HG02610 (cell line): ENCODE measurements around the gene ANO2.

Experiments
- ATAC-seq: cut with Tn5 transposase; IDR thresholded peaks from one replicate; pipeline ENCODE4 v1.9.1; 2021; ENCODE audit warnings: mild to moderate bottlenecking, moderate library complexity; ENCODE audit not compliant: unreplicated experiment

ANO2 gene

DNA sequence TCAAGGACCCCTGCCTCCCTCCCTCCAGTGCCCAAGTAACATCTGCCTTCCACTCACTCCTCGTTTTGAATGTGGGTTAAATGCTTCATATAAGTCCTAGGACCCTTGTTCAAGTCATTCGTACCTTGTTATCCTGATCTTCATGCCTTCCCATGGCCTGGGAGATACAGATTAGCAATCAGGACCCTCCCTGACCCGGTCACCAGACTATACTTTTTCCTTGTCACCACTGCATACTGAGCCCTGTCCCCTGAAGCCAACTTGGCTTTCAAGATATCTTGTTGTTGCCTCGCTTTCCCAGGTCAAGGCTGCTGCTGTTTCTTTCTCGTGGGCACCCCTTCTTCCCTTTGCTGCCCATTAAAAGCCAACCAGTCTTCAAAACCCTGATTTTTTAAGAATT is 208.5 kb downstream of the ANO2 start:
- no peak for ATAC-seq

- no peak for ATAC-seq
Measured at GRCh38 chr12:5736016-5736415, 209.0 kb downstream of the ANO2 start.

DNA sequence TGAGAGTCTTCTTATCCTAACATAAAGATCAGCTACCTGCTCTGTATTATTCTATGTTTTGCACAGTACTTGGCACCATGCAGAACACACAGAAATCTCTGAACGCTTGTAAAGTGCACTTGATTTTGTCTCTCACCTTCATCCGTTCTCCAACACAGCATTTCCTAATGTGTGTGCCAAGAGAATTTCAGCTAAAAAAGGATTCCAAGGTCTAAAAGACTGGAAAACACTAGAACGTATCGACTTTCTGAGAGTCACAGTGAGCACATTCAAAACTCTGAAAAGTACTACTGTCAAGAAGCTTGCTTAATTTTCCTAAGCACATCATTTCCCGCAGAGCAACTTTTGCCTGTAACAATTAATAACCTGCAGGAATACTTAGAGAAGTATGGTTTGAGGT is 211.1 kb downstream of the ANO2 start:
- no peak for ATAC-seq

GRCh38 chr12:5733136-5733755 is 211.8 kb downstream of the ANO2 start:
- no peak for ATAC-seq

- ATAC-seq: no peak
Measured at GRCh38 chr12:5730962-5731361, 214.1 kb downstream of the ANO2 start.

DNA sequence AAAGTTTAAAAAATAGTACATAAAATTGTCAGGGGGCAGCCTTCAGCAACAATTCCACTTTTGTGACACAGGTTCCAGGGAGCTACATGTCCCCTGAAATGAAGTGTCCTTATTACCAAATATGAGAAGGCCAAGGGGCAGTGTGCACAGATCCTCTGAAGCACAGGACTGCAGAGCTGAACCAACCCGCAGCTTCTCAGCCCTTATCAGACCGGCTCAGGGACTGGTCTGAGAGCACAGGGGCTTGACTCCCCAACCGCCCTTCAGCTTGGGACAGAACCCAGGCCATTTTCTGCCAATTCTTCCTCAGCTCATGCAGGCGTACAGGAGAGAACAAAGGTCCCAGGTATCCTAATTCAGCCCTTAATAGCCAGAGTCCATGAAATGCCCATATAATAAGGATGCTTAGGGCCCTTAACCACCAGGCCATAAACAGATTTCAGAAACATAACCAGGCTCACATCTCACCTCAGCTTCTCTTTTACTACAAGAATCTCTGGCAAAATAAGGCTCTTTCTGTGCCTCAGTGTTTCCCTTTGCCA is 221.3 kb downstream of the ANO2 start:
- ATAC-seq: no peak

DNA sequence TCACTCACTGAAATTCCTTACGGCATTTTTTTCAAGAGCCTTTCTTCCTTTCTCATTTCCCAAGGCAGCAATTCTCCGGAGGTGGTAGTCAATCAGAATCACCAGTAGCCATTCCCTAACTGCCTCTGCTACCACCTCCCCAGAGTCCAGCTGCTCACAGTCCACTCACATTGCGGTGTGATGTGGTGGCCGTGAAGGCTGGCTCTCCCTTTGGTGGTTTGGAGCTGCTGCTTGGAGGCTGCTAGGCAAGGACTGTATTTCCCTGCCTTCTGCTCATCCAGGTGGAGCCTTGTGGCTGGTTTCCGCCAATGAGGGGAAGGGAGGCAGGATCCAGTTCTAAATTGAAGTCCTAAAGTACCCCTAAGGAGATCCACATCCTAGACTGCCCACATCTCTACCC is 222.0 kb downstream of the ANO2 start:
- ATAC-seq: no peak

GRCh38 chr12:5720381-5721005 is 224.6 kb downstream of the ANO2 start:
- ATAC-seq: no peak

- ATAC-seq: no peak
Measured at GRCh38 chr12:5718680-5719079, 226.4 kb downstream of the ANO2 start.

- ATAC-seq: no peak
Measured at GRCh38 chr12:5718073-5718472, 227.0 kb downstream of the ANO2 start.

- no peak for ATAC-seq
Measured at GRCh38 chr12:5716976-5717375, 228.1 kb downstream of the ANO2 start.

DNA sequence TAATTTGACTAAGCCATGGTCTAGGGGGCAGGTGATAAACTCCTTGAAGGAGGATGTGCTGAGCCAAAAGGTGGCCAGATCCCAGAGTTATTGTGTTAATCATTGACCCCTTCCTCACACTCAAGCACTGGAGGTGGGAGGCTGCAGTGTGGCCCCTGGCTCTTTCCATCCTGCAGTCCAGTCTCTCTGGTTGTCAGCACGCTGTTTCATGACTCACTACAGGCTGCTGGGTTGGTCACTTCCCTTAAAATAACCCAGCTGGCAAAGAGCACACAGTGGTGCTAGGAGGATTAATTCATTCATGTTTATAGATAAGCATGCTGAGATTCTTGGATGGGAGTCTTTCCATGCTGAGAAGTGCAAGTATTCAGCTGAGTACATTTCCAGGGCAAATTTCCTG is 228.9 kb downstream of the ANO2 start:
- ATAC-seq: no peak

GRCh38 chr12:5715021-5715420 is 230.0 kb downstream of the ANO2 start:
- no peak for ATAC-seq

DNA sequence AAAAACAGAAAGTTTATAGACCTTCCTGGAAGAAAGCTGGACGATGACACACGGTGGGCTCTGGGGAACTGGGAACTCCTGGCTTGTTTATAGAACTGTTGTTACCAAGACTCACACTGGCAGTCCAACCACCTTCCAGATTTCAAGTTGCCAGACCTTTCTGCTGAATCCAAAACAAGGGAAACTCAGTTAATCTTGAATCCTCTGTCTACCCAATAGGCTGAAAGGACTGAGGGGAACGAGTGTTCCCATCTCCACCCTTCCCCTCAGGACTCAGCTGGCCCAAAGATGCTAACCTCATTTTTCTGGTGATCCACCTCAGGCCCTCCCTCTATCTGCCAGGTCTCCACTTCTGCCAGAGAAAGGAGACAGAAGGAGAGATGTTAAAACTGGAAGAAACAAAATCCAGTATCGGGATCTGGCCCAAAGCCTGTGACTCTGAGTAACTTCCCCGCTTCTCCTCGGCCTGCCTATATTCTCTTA is 231.4 kb downstream of the ANO2 start:
- ATAC-seq: no peak

DNA sequence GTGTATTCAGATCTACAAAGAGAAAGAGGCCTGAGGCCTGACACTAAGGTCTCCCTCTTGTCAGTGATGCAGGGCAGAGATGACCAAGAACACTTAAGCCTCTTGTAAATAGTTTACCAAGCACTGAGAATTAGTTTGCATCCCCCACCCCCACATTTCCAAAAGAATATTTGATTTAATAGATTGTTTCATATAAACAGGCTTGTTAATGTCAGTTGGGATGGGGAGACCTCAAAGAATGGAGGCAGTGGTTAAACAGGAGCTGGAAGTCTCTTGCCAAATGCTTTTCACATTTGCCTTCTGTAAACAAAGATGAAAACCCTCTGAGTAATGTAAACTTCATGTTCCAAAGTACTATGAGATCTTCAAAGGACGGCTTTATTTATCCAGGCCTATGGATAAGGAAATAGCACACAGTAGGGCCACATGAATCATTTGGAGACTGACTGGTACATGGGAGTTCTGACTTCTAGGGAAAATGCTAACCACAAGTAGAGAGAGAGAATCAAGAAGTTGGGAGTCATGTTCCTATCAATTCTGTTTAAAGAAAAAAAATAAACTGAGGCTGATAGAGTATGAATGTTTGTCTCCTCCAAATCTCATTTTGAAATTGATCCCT is 234.7 kb downstream of the ANO2 start:
- ATAC-seq: no peak

- no peak for ATAC-seq
Measured at GRCh38 chr12:5708371-5708770, 236.7 kb downstream of the ANO2 start.

GRCh38 chr12:5706247-5706646 is 238.8 kb downstream of the ANO2 start:
- ATAC-seq: no peak

GRCh38 chr12:5705791-5706190 is 239.3 kb downstream of the ANO2 start:
- no peak for ATAC-seq

DNA sequence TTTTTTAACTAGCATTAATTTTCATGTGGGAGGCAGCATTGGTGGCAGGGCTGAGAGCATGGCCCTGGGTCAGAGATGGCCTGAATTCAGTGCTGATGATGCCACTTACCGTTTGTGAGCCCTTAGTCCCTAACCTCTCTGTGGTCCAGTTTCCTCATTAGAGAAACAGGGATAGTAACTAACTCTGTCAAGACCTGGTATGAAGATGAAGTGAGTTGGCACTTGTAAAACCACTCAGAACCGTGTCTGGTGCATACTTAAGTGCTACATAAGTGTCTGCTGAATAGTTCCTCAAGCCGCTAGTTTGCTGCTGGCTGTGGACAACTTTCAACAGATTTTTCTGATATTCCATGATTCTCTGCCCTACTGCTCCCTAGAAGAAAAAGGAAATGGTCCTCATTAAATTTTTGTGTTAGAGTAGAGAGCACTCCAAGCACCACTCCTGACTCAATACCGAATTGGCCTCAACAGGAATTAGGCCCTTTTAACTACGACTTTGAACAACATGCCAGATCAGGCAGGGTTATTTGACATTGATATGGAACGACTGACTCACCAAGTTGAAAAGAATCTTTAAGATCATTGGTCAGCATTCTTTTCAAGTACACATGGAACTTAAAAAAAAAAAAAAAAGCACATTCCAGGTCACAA is 250.2 kb downstream of the ANO2 start:
- ATAC-seq: no peak

DNA sequence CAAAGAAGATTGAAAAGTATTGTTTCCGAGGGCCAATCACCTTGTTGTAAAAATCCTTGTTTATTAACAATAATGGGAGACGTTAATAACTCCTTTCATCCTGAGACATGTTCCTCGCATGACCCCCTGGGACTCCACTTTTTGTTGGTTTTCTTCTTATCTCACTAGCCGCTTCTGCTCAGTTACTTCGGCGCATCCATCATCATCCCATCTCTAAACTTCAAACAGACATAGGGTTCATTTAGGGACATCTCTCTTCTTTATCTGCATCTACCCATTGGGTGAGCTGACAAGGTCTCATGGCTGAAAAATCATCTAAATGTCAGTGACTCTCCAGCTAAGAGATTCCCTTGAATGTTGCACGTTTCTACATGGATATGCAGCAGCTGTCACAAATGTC is 252.2 kb downstream of the ANO2 start:
- no peak for ATAC-seq

GRCh38 chr12:5691943-5692342 is 253.1 kb downstream of the ANO2 start:
- no peak for ATAC-seq

GRCh38 chr12:5690240-5690639 is 254.8 kb downstream of the ANO2 start:
- no peak for ATAC-seq
